H1 (cell line): ENCODE data around the gene KCNJ12. TPM values are rescaled to one million over a fixed set of nuclear protein-coding genes. Genes with fewer than 3 reads are reported as not detected.

Experiments
- CTCF ChIA-PET: fragments of 300-600 bp; sonication (Branson Sonifier 250); formaldehyde crosslinking; loops from one replicate; lab custom pipeline; 2021; ENCODE audit not compliant: partially characterized antibody; lab: Charles Lee
- POLR2A ChIA-PET: fragments of 300-600 bp; sonication (Branson Sonifier 250); formaldehyde crosslinking; loops from one replicate; lab custom pipeline; 2021; ENCODE audit warnings: inconsistent platforms; ENCODE audit not compliant: partially characterized antibody; lab: Charles Lee
- DNase-seq, 2 experiments: peaks; one replicate each; pipeline versions ENCODE4 v3.0.0 to v3.0.0-alpha.2; 2010 to 2022; ENCODE audit warnings: low spot score in 2 of 2, low read depth in 1 of 2, mixed read lengths in 1 of 2
- FAIRE-seq: peaks from 2 replicates; lab custom pipeline; 2011; peaks lifted over from hg19 to GRCh38; lab: Jason Lieb, UNC
- H2AFZ ChIP-seq: 2 replicates; pipeline ENCODE4 v1.8.1; 2012; ENCODE audit warnings: low read length, inconsistent platforms
- H2AK5ac ChIP-seq: 2 replicates; pipeline ENCODE4 v1.6.1; 2013; ENCODE audit warnings: low read depth, low read length
- H2BK120ac ChIP-seq: replicated peaks from 2 replicates; pipeline ENCODE3; 2013; ENCODE audit warnings: low read depth, low read length, inconsistent platforms
- H2BK12ac ChIP-seq: 2 replicates; pipeline ENCODE4 v1.6.1; 2013; ENCODE audit warnings: low read depth, low read length
- H2BK15ac ChIP-seq: 2 replicates; pipeline ENCODE4 v1.6.1; 2013; ENCODE audit warnings: low read length
- H2BK20ac ChIP-seq: 2 replicates; pipeline ENCODE4 v1.6.1; 2013; ENCODE audit warnings: low read length
- H2BK5ac ChIP-seq: 2 replicates; pipeline ENCODE4 v1.6.1; 2013; ENCODE audit warnings: low read depth, low read length
- H3K14ac ChIP-seq: 2 replicates; pipeline ENCODE4 v1.6.1; 2013; ENCODE audit warnings: inconsistent platforms; ENCODE audit not compliant: insufficient read length
- H3K18ac ChIP-seq: 2 replicates; pipeline ENCODE4 v1.6.1; 2013; ENCODE audit warnings: low read length; ENCODE audit errors: extremely low read depth
- H3K23ac ChIP-seq: 2 replicates; pipeline ENCODE4 v1.6.1; 2013; ENCODE audit warnings: inconsistent platforms; ENCODE audit not compliant: insufficient read length
- H3K23me2 ChIP-seq: 2 replicates; pipeline ENCODE4 v1.6.1; 2013; ENCODE audit warnings: low read depth, low read length
- H3K27ac ChIP-seq: 2 replicates; pipeline ENCODE4 v1.6.1; 2011; ENCODE audit warnings: low read depth, low read length, inconsistent platforms
- H3K27me3 ChIP-seq, 4 experiments: replicated peaks in 1 of 4; 1 replicate in 1 of 4; 2 replicates in 3 of 4; pipeline versions ENCODE4 v1.6.1 to v1.8.1; 2011 to 2013; ENCODE audit warnings: low read length in 3 of 4, mild to moderate bottlenecking in 3 of 4, inconsistent platforms in 2 of 4, mixed read lengths in 2 of 4, moderate library complexity in 1 of 4; ENCODE audit not compliant: control insufficient read depth in 3 of 4, insufficient read depth in 3 of 4; ENCODE audit errors: extremely low read depth in 1 of 4
- H3K36me3 ChIP-seq, 4 experiments: 2 replicates each; pipeline versions ENCODE4 v1.6.1 to v1.8.1; 2011 to 2013; ENCODE audit warnings: mild to moderate bottlenecking in 4 of 4, low read length in 3 of 4, moderate library complexity in 2 of 4, control low read depth in 1 of 4, inconsistent platforms in 1 of 4; ENCODE audit not compliant: insufficient read depth in 4 of 4, control insufficient read depth in 2 of 4
- H3K4ac ChIP-seq: replicated peaks from 2 replicates; pipeline ENCODE3; 2013; ENCODE audit warnings: low read length, low read depth, mixed read lengths, inconsistent platforms; ENCODE audit not compliant: insufficient read length
- H3K4me1 ChIP-seq, 4 experiments: replicated peaks in 1 of 4; 1 replicate in 1 of 4; 2 replicates in 3 of 4; pipeline versions ENCODE4 v1.6.1 to v1.8.1; 2011 to 2013; ENCODE audit warnings: low read length in 3 of 4, inconsistent platforms in 2 of 4, mixed read lengths in 1 of 4; ENCODE audit not compliant: insufficient read depth in 4 of 4, control insufficient read depth in 3 of 4
- H3K4me2 ChIP-seq, 2 experiments: 2 replicates each; pipeline versions ENCODE4 v1.6.1 to v1.8.1; 2011 to 2013; ENCODE audit warnings: low read depth in 2 of 2, low read length in 2 of 2, control low read depth in 1 of 2, inconsistent platforms in 1 of 2, mild to moderate bottlenecking in 1 of 2; ENCODE audit not compliant: insufficient read depth in 1 of 2
- H3K4me3 ChIP-seq, 4 experiments: fragments of 200-600, 300-600 bp in 1 of 4; sonication (generic), shearing (Covaris generic), sonication (Bioruptor Twin) in 1 of 4; 2 replicates each; pipeline versions ENCODE4 v1.5.1 to v1.8.1; 2011 to 2016; ENCODE audit warnings: low read length in 4 of 4, low read depth in 3 of 4, control low read depth in 2 of 4, inconsistent platforms in 2 of 4, mild to moderate bottlenecking in 2 of 4, mixed read lengths in 1 of 4, moderate library complexity in 1 of 4; ENCODE audit not compliant: insufficient read depth in 2 of 4; ENCODE audit errors: extremely low read depth in 1 of 4
- H3K56ac ChIP-seq: replicated peaks from 2 replicates; pipeline ENCODE3; 2013; ENCODE audit warnings: low read depth, mild to moderate bottlenecking, mixed read lengths, low read length, inconsistent platforms; ENCODE audit not compliant: insufficient read length
- H3K79me1 ChIP-seq: 2 replicates; pipeline ENCODE4 v1.6.1; 2013; ENCODE audit warnings: low read depth, low read length, control low read depth
- H3K79me2 ChIP-seq, 2 experiments: 2 replicates each; pipeline versions ENCODE4 v1.6.1 to v1.8.1; 2012 to 2013; ENCODE audit warnings: low read length in 2 of 2, mild to moderate bottlenecking in 2 of 2, inconsistent platforms in 1 of 2; ENCODE audit not compliant: insufficient read depth in 2 of 2, control insufficient read depth in 1 of 2
- H3K9ac ChIP-seq, 4 experiments: replicated peaks in 1 of 4; 1 replicate in 1 of 4; 2 replicates in 3 of 4; pipeline versions ENCODE4 v1.6.1 to v1.8.1; 2011 to 2013; ENCODE audit warnings: low read depth in 3 of 4, low read length in 3 of 4, control low read depth in 2 of 4, mild to moderate bottlenecking in 2 of 4, moderate library complexity in 2 of 4, inconsistent platforms in 1 of 4; ENCODE audit errors: extremely low read depth in 1 of 4
- H3K9me3 ChIP-seq, 2 experiments: 2 replicates each; pipeline versions ENCODE4 v1.6.1 to v1.8.1; 2012 to 2013; ENCODE audit warnings: mild to moderate bottlenecking in 2 of 2, moderate library complexity in 2 of 2, control low read depth in 1 of 2, inconsistent platforms in 1 of 2, low read depth in 1 of 2, low read length in 1 of 2, mixed read lengths in 1 of 2; ENCODE audit not compliant: insufficient read depth in 2 of 2
- H4K20me1 ChIP-seq, 2 experiments: replicated peaks in 1 of 2; 2 replicates each; pipeline versions ENCODE3 to v1.8.1; 2011 to 2013; ENCODE audit warnings: inconsistent platforms in 2 of 2, low read length in 2 of 2, mild to moderate bottlenecking in 1 of 2; ENCODE audit not compliant: insufficient read depth in 2 of 2, control insufficient read depth in 1 of 2
- H4K5ac ChIP-seq: 2 replicates; pipeline ENCODE4 v1.6.1; 2013; ENCODE audit warnings: low read length, low read depth, mixed read lengths, inconsistent platforms; ENCODE audit not compliant: insufficient read length
- H4K8ac ChIP-seq: 2 replicates; pipeline ENCODE4 v1.8.0; 2013; ENCODE audit warnings: mild to moderate bottlenecking, moderate library complexity, low read length, inconsistent platforms; ENCODE audit not compliant: insufficient read depth; ENCODE audit errors: extremely low read depth
- H4K91ac ChIP-seq: replicated peaks from 2 replicates; pipeline ENCODE3; 2013; ENCODE audit warnings: low read length, mixed read lengths, inconsistent platforms; ENCODE audit not compliant: insufficient read length
- CTCF ChIP-seq, 3 experiments: IDR thresholded peaks; 1 replicate in 2 of 3; 2 replicates in 1 of 3; pipeline versions ENCODE4 v1.5.1 to v1.6.1; 2011; ENCODE audit warnings: low read length in 3 of 3, mild to moderate bottlenecking in 3 of 3, inconsistent platforms in 2 of 3, low read depth in 1 of 3, moderate library complexity in 1 of 3; ENCODE audit not compliant: insufficient read depth in 1 of 3; ENCODE audit errors: control extremely low read depth in 1 of 3
- EZH2 ChIP-seq: fragments of 200-600 bp; sonication (generic); IDR thresholded peaks from 2 replicates; pipeline ENCODE4 v1.7.1; 2012; ENCODE audit warnings: low read depth, mild to moderate bottlenecking, moderate library complexity, low read length, inconsistent platforms; ENCODE audit not compliant: severe bottlenecking
- JUND ChIP-seq: IDR thresholded peaks from 2 replicates; pipeline ENCODE4 v1.6.1; 2011; ENCODE audit warnings: mild to moderate bottlenecking, improper control_type of control experiment, low read length
- TCF12 ChIP-seq: IDR thresholded peaks from 2 replicates; pipeline ENCODE4 v1.6.1; 2011; ENCODE audit warnings: low read depth, mild to moderate bottlenecking, low read length
- YY1 ChIP-seq: IDR thresholded peaks from 2 replicates; pipeline ENCODE4 v1.6.1; 2011; ENCODE audit warnings: low read depth, mild to moderate bottlenecking, low read length
- WGBS, 2 experiments: shearing (Covaris generic) in 1 of 2; methylation state at CpG; one replicate each; pipeline versions ENCODE4 v1.1.6 to v1.1.7; 2013 to 2015; ENCODE audit warnings: low lambda C conversion rate in 2 of 2, mixed read lengths in 2 of 2, inconsistent platforms in 1 of 2, low coverage in 1 of 2, missing lambda C conversion rate in 1 of 2; ENCODE audit not compliant: insufficient replicate concordance in 2 of 2, insufficient coverage in 1 of 2, insufficient read length in 1 of 2; ENCODE audit errors: extremely low coverage in 1 of 2, missing lambda C conversion rate in 1 of 2; 5-methylcytosine and 5-hydroxymethylcytosine counted together
- polyA plus RNA-seq, 7 experiments: library from polyadenylated mRNA; depleted of rRNA in 3 of 7; stranded (reverse) in 5 of 7; unstranded in 2 of 7; fragments of >200 nt in 5 of 7; fragments of 200-250 nt in 2 of 7; gene quantifications; 1 replicate in 5 of 7; 2 replicates in 1 of 7; 4 replicates in 1 of 7; pipeline versions ENCODE4 v1.2.1 to v1.2.3, GENCODE V29; 2011 to 2013; ENCODE audit warnings: missing spikeins in 2 of 7, mixed read lengths in 2 of 7
- total RNA-seq: library from RNA; stranded (reverse); fragmentation: NEBNext Ultra II Directional; extraction: Animal tissue kit (Norgen Biotek cat#: 25700); gene quantifications from 2 replicates; pipeline ENCODE4 v1.2.1, GENCODE V29; 2021

Gene KCNJ12
- total and polyA plus RNA-seq, 2 of the 8 experiments (the other 6 are each of a cell fraction or from before 2014, with no cell fraction given), result 1.2 to 1.5 TPM

GRCh38 chr17:21454441-21454840, 78.3 kb downstream of the KCNJ12 start:
- H3K79me2 ChIP-seq, result no peaks in the 10 kb centered on the region
- no peak overlapping the region for H4K8ac ChIP-seq
- H3K23me2 ChIP-seq, result peaks cover 15% of the 10 kb centered on the region; the same call in 1 of the 2 replicates
- H4K5ac ChIP-seq, result no peak overlapping the region
- no peak overlapping the region for H2AFZ ChIP-seq
- POLR2A ChIA-PET, result no interaction called here
- peaks cover 4 to 11% (median 7%) of the 10 kb centered on the region in 4 experiments for H3K4me1 ChIP-seq
- no peak overlapping the region for H3K9ac ChIP-seq
- no peak overlapping the region for H3K4ac ChIP-seq
- no peaks in the 10 kb centered on the region for H3K79me1 ChIP-seq
- no peak for DNase-seq
- no peak overlapping the region for H2BK15ac ChIP-seq
- no peak overlapping the region for H3K18ac ChIP-seq
- no peak overlapping the region for H4K91ac ChIP-seq
- H2BK12ac ChIP-seq, result no peak overlapping the region
- no peak overlapping the region for H3K4me2 ChIP-seq
- peak overlapping the region; percentile 32; the same call in 1 of the 2 replicates for H2BK20ac ChIP-seq
- H3K9me3 ChIP-seq, result no peaks in the 10 kb centered on the region; a peak in 1 of 4 replicates
- no peak overlapping the region for H2AK5ac ChIP-seq
- H3K56ac ChIP-seq, result no peak overlapping the region
- WGBS, 2 experiments, result 86% methylated on average over 4 of the region's 4 CpGs; no CpG with 5 or more reads in 1 of the 2 experiments
- H3K27me3 ChIP-seq, result peaks cover 0 to 17% (median 11%) of the 10 kb centered on the region in 4 experiments; a peak in 6 of 7 replicates
- FAIRE-seq, result no peak
- H3K36me3 ChIP-seq, result no peaks in the 10 kb centered on the region
- CTCF ChIA-PET, result interaction anchor here (4.5 kb wide), 1 partner anchor 58 kb away, joined by 62 read pairs; no protein-coding TSS in a partner anchor
- no peak overlapping the region for H3K23ac ChIP-seq
- H2BK5ac ChIP-seq, result no peak overlapping the region
- no peak overlapping the region for H3K27ac ChIP-seq
- H2BK120ac ChIP-seq, result no peak overlapping the region
- no peak overlapping the region for H3K4me3 ChIP-seq
- no peaks in the 10 kb centered on the region for H4K20me1 ChIP-seq
- H3K14ac ChIP-seq, result no peak overlapping the region
- TF ChIP-seq EZH2 (no peak), JUND (no peak), CTCF (IDR thresholded peaks at IDR 0.05; ENCODE audit: control extremely low read depth in 1 of 3, insufficient read depth in 1 of 3, low read depth in 1 of 3, low read length in 3 of 3) (no peak), YY1 (no peak), TCF12 (no peak)
